HG03442 (cell line): ENCODE results near the gene SPEM1.
A peak's percentile ranks its signal among the peaks of the same experiment; 100 is the strongest.

ENCODE experiments used
- ATAC-seq: cut with Tn5 transposase; IDR thresholded peaks from one replicate; pipeline ENCODE4 v1.9.1; 2021; ENCODE audit warnings: mild to moderate bottlenecking, moderate library complexity; ENCODE audit not compliant: unreplicated experiment

SPEM1 gene

DNA sequence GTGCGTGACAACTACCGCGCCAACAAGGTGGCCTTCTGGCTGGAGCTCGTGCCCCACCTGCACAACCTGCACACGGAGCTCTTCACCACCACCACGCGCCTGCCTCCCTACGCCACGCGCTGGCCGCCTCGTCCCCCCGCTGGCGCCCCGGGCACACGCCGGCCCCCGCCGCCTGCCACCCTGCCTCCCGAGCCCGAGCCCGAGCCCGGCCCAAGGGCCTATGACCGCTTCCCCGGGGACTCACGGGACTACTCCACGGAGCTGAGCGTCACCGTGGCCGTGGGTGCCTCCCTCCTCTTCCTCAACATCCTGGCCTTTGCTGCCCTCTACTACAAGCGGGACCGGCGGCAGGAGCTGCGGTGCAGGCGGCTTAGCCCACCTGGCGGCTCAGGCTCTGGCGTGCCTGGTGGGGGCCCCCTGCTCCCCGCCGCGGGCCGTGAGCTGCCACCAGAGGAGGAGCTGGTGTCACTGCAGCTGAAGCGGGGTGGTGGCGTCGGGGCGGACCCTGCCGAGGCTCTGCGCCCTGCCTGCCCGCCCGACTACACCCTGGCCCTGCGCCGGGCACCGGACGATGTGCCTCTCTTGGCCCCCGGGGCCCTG, 3.0 kb upstream of the SPEM1 start:
- ATAC-seq = no peak

DNA sequence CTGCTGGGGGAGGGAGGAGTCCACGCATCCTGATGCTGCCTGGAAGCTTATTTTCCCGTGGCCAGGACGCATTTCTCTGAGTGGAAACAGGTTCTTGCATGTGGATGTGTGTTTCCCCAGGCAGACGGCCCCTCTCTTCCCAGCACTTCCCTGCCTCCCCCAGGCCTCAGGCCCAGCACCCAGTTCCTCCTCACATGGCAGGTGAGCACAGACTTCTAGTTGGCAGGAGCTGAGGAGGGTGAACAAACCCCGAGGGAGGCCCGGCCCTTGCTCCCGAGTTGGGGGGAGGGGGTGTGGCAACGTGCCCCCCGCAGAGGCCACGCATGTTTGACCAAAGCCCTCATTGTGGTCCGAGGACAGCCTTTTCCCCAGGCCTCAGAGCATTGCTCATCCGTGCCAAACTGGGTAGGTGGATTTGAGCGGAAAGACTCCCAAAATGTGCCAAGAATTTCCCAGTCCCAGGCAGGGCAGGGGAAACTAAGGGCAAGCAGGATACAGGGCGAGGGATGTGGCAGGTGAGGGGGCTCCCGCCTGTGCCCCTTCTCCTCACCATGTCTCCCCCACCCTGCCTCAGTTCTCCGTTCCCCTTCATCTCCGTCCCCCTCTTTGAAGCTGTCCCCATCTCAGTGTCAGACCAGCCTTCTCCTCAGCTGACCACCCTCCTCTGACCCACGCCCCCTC, 1.5 kb upstream of the SPEM1 start:
- ATAC-seq = no peak

GRCh38 chr17:7421186-7421585, 1.1 kb downstream of the SPEM1 start:
- no peak for ATAC-seq

GRCh38 chr17:7423679-7424078, 3.6 kb downstream of the SPEM1 start:
- ATAC-seq = no peak

DNA sequence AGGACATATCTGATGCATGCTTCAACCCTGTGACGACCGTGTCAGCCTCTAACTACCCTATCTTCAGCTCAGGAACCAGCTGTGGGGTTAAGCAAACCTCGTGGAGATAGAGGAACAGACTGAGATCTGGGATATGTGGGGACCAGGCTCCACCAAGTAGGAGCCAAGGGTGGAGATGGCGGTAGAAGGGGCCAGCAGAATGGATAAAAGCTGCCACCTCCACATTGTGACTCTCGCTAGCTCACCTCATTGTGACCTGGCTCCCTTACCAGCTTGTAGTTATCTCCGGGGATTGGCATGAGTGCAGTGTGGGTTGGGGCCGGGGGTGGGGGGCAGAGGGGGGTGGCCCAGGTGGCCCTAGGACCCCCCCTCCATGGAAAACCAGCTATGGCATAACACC, 5.2 kb downstream of the SPEM1 start, which contains the start of gene SPEM2:
SPEM2 (plus strand) TSS at position 301 of the 400 bp plus-strand sequence; CDS start at position 374, 73 bp downstream.
- ATAC-seq = no peak

- ATAC-seq = no peak
Observed at GRCh38 chr17:7425756-7426155, 5.6 kb downstream of the SPEM1 start.

GRCh38 chr17:7426203-7426863, 6.2 kb downstream of the SPEM1 start:
- ATAC-seq = no peak

DNA sequence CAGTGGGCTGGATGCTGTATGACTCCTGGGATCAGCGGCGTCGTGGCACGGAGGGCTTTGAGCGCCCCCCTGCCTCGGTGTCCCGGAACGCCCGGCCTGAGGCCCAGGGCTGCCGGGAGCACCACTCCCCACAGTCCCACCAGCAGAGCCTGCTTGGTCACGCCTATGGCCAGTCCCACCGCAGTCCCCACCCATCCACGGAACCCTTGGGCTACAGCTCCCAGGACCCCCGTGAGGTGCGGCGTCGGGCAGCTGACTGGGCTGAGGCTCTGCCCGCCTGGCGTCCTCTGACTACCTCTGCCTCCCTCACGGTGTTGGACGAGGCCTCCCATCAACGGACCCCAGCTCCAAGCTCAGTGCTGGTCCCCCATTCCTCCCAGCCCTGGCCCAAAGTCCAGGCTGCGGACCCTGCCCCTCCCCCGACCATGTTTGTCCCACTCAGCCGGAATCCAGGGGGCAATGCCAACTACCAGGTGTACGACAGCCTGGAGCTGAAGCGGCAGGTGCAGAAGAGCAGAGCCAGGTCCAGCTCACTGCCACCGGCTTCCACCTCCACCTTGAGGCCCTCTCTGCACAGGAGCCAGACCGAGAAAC, 6.9 kb downstream of the SPEM1 start:
- ATAC-seq = no peak

- ATAC-seq = no peak
Observed at GRCh38 chr17:7427549-7427948, 7.4 kb downstream of the SPEM1 start.

- no peak for ATAC-seq
Observed at GRCh38 chr17:7428557-7428956, 8.4 kb downstream of the SPEM1 start, which contains the start of gene SPEM3. Gene SPEM3 (plus strand): TSS chr17:7428857. CDS start chr17:7428903, 46 bp downstream.

GRCh38 chr17:7429722-7430121, 9.6 kb downstream of the SPEM1 start:
- no peak for ATAC-seq

DNA sequence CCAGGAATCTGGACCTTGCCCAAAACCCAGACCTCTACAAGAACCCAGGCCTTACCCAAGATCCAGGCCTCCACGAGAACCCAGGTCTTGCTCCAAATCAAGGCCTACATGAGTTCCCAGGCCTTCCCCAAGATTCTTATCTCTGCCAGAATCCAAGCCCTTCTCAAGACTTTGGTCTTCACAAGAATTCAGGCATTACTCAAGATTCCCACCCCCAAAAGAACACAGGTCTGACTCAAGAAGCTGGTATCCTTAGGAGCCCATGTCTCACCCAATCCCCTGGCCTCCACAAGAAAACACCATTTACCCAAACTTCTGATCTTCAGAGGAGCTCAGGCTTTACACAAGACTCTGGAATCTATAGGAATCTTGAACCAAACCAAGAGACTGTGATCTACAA, 11.1 kb downstream of the SPEM1 start:
- ATAC-seq = no peak

GRCh38 chr17:7432296-7432695, 12.2 kb downstream of the SPEM1 start:
- no peak for ATAC-seq

DNA sequence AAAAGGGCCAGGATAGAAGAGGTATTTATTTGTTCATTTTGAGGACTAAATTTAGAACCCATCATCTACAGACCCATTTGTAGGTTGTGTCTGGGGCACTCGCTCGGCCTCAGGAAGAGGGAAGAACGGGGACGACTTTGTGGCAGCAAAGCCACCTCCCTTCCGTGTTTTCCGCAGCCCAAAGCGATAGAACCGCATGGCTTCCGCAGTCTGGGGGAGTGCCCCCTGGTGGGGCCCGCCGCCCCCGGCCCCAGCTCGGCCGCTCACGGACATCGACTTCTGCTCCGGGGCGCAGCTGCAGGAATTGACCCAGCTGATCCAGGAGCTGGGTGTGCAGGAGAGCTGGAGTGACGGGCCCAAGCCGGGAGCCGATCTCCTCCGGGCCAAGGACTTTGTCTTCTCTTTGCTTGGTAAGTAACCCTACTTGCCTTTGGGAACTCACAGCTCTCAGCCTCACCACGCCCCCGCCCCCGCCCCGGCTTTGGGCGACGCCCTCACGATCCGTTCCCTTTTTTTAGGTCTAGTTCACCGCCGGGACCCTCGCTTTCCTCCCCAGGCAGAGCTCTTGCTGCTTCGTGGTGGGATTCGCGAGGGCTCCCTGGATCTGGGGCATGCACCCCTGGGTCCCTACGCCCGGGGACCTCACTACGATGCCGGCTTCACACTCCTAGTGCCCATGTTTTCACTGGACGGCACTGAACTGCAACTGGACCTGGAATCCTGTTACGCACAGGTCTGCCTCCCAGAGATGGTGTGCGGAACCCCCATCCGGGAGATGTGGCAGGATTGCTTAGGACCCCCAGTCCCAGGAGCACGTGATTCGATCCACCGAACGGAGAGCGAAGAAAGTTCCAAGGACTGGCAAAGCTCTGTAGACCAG, 15.8 kb downstream of the SPEM1 start:
- ATAC-seq = no peak

DNA sequence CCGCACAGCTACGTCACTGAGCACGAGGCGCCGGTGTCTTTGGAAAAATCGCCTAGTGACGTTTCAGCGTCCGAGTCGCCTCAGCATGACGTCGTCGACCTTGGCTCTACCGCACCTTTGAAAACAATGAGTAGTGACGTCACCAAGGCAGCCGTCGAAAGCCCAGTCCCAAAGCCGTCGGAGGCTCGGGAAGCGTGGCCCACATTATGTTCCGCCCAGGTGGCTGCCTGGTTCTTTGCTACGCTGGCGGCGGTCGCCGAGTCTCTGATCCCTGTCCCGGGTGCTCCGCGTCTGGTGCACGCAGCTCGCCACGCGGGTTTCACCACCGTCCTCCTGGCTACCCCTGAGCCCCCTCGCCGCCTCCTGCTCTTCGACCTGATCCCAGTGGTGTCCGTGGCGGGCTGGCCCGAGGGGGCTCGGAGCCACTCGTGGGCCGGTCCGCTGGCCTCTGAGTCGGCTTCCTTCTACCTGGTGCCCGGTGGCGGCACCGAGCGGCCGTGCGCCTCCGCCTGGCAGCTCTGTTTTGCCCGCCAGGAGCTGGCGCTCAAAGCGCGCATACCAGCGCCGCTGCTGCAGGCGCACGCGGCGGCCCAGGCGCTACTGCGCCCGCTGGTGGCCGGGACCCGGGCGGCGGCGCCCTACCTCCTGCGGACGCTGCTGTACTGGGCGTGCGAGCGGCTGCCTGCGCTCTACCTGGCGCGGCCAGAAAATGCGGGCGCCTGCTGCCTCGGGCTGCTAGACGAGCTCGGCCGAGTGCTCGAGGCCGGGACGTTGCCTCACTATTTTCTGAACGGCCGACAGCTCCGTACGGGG, 16.6 kb downstream of the SPEM1 start:
- ATAC-seq = peak; percentile 34

DNA sequence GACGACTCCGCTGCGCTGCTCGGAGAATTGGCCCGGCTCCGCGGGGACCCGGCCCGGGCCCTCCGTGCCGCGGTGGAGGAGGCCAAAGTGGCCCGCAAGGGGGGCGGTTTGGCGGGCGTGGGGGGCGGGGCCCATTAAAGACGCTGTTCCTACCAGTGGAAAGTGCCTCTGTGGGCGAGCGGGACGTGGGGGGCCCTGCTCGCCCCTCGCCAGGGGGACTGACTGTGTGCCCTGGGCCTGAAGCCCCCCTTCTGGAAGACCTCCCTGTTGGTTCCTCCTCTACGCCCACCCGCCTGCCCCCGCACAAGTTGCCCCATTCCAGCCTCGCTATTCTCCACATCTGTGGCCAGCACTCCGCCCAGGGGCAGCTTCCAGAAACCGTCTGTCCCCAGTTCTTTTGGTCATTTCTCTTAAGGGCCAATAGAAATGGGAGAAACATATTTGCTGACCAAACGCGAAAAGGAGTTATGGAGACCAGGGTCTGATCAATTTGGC, 17.3 kb downstream of the SPEM1 start:
- no peak for ATAC-seq

DNA sequence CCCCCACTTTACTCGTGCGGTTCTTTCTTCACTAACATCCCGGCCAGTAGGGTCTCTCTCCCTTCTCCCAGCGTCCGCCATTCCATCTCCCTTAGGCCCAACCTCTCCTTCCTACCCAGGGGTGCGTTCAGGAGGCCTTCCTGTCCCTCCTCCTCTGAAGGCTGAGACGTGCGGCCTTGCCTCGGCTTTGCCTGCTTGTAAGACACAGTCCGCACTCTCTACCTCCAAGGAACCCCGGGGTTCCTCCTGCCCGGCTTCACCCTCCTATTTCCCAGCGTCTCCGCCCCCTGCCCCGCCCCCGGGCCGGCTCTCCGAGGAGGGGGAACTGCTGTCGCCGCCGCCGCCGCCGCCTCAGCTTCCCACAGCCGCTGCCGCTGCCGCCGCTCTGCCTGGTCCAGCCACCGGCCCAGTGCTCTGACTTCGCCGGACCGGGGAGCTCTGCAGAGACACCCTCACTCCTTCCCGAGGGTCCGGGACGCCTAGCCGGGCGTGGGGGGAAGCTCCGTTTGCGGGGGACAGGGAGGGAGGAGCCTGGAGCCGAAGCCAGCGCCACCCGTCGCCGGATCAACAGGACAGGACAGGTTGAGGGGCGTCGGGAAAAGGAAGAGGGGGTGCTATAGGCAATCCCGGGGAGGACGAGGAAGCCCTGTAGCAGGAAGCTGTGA, 18.0 kb downstream of the SPEM1 start:
- no peak for ATAC-seq

GRCh38 chr17:7438656-7439460, 18.7 kb downstream of the SPEM1 start:
- no peak for ATAC-seq
